ENCODE results near the gene M1AP.

DNA sequence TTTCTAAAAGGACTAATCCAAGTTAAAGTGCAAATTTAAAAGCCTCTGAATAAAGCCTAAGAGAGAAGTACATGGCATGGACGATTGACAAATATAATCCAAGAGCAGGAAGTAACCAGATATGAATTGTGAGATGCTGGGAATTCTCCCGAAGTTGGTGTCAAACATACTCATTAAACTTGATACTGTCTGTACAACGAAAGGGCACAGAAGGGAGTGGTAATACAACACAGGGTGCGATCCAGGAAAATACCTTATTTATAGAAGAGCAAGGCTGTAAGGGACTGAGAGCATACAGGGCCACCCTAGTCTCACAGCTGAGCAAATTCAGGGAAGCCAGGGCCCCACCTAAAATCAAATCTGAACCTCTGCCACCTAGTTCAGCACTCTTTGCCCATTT is 47.5 kb upstream of the M1AP start:
- TF ChIP-seq, protein P1, sequence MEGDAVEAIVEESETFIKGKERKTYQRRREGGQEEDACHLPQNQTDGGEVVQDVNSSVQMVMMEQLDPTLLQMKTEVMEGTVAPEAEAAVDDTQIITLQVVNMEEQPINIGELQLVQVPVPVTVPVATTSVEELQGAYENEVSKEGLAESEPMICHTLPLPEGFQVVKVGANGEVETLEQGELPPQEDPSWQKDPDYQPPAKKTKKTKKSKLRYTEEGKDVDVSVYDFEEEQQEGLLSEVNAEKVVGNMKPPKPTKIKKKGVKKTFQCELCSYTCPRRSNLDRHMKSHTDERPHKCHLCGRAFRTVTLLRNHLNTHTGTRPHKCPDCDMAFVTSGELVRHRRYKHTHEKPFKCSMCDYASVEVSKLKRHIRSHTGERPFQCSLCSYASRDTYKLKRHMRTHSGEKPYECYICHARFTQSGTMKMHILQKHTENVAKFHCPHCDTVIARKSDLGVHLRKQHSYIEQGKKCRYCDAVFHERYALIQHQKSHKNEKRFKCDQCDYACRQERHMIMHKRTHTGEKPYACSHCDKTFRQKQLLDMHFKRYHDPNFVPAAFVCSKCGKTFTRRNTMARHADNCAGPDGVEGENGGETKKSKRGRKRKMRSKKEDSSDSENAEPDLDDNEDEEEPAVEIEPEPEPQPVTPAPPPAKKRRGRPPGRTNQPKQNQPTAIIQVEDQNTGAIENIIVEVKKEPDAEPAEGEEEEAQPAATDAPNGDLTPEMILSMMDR (IDR thresholded peaks at IDR 0.05; ENCODE audit: low read length), result no peak
- TF ChIP-seq EZH2phosphoT487 (IDR thresholded peaks at IDR 0.05; ENCODE audit: low read length), result no peak

Measured in MM.1S (cell line).